ENCODE measurements around the gene OGDH. TPM values are rescaled to one million over a fixed set of nuclear protein-coding genes. Genes with fewer than 3 reads are reported as not detected.

OGDH gene
- total and polyA plus RNA-seq, 2 of the 4 experiments (the other 2 are of a cell fraction), result 47.4 to 56.5 TPM

GRCh38 chr7:44564606-44565005 lies 41.8 kb upstream of the OGDH start:
- no peak overlapping the region for H2AFZ ChIP-seq (replicated peaks; ENCODE audit: low read length, poor library complexity)
- H2BK120ac ChIP-seq (ENCODE audit: low read depth, low read length), result no peak overlapping the region
- DNase-seq (no peak), ATAC-seq (ENCODE audit: low read depth) (no peak)
- H3K79me1 ChIP-seq (ENCODE audit: low read depth in 1 of 2, low read length in 2 of 2), result peaks cover 8 to 28% of the 10 kb centered on the region in 2 experiments; a peak in 3 of 4 replicates
- in situ Hi-C loops (cut with MboI; ENCODE audit: low sequenced_read_pairs), result loop anchor here (10.0 kb wide), 1 partner anchor 320 kb away; no protein-coding TSS in a partner anchor
- no peak overlapping the region for H3K56ac ChIP-seq (ENCODE audit: extremely low read depth, insufficient read depth, low read length)
- H3K4me2 ChIP-seq (ENCODE audit: low read depth, low read length), result no peak overlapping the region
- no peak overlapping the region for H3K14ac ChIP-seq (replicated peaks; ENCODE audit: low read depth, low read length)
- dilution Hi-C loops (cut with HindIII; ENCODE audit: low sequenced_read_pairs, unreplicated experiment), result no loop called here
- H4K91ac ChIP-seq (ENCODE audit: insufficient read depth, low read depth, low read length), result no peak overlapping the region
- no peak overlapping the region for H4K5ac ChIP-seq (ENCODE audit: low read depth, low read length)
- H3K4ac ChIP-seq (ENCODE audit: low read depth, low read length), result no peak overlapping the region
- H3K36me3 ChIP-seq (ENCODE audit: control insufficient read depth, insufficient read depth, low read length), result peaks cover 52% of the 10 kb centered on the region
- H3K9me1 ChIP-seq (ENCODE audit: insufficient read depth, low read length), result peaks cover 6% of the 10 kb centered on the region; the same call in 1 of the 2 replicates
- no CpG with 5 or more reads among the region's 2 CpGs for whole genome bisulfite sequencing, 2 experiments (ENCODE audit: extremely low coverage in 2 of 2, insufficient read length in 1 of 2)
- intact Hi-C loops (cut with micrococcal nuclease), result loop anchor here (1.0 kb wide), 3 partner anchors 74 to 323 kb away; partner anchors contain the start of gene NUDCD3
- H2AK9ac ChIP-seq (replicated peaks; ENCODE audit: low read depth, low read length, poor library complexity), result peak overlapping the region; percentile 6
- no peaks in the 10 kb centered on the region for H3K9me3 ChIP-seq (ENCODE audit: control insufficient read depth, insufficient read depth, low read length)
- H3K23ac ChIP-seq (ENCODE audit: low read depth, low read length), result no peak overlapping the region
- ChIA-PET CTCF (interaction anchor here (0.5 to 2.3 kb wide), 6 partner anchors 8 to 181 kb away, joined by 3 to 14 read pairs (median 4); partner anchors contain the start of gene NUDCD3), POLR2A (ENCODE audit: unreplicated experiment) (no interaction called here)
- no peak overlapping the region for H2BK5ac ChIP-seq (ENCODE audit: low read depth, low read length, poor library complexity, severe bottlenecking)
- no peak overlapping the region for H3K18ac ChIP-seq (ENCODE audit: low read depth, low read length)
- H3K4me1 ChIP-seq (ENCODE audit: control insufficient read depth, insufficient read depth, low read length), result peaks cover 2% of the 10 kb centered on the region; the same call in 1 of the 2 replicates
- no peak overlapping the region for H4K8ac ChIP-seq (ENCODE audit: low read depth in 2 of 2, low read length in 2 of 2)
- H3K27me3 ChIP-seq (ENCODE audit: control insufficient read depth, insufficient read depth, low read length), result no peaks in the 10 kb centered on the region
- no peak overlapping the region for H3K4me3 ChIP-seq (ENCODE audit: insufficient read depth, low read depth, low read length)
- TF ChIP-seq ELK1 (IDR thresholded peaks at IDR 0.05; ENCODE audit: borderline replicate concordance, low read depth, low read length) (no peak), POLR2A (IDR thresholded peaks at IDR 0.05; ENCODE audit: low read depth, low read length) (no peak), BHLHE40 (IDR thresholded peaks at IDR 0.05; ENCODE audit: low read depth, low read length) (no peak), RCOR1 (IDR thresholded peaks at IDR 0.05; ENCODE audit: insufficient replicate concordance, low read length) (no peak), NFE2L2 (IDR thresholded peaks at IDR 0.05; ENCODE audit: low read depth, low read length) (no peak), CEBPB (IDR thresholded peaks at IDR 0.05; ENCODE audit: low read depth, low read length) (no peak), FOS (IDR thresholded peaks at IDR 0.05; ENCODE audit: low read depth, low read length) (no peak), RAD21 (IDR thresholded peaks at IDR 0.05; ENCODE audit: low read length) (no peak), CTCF (conservative IDR thresholded peaks at IDR 0.05; ENCODE audit: low read depth, low read length) (no peak), MAZ (IDR thresholded peaks at IDR 0.05; ENCODE audit: borderline replicate concordance, low read depth, low read length) (no peak), MXI1 (IDR thresholded peaks at IDR 0.05; ENCODE audit: borderline replicate concordance, low read depth, low read length) (no peak), USF2 (IDR thresholded peaks at IDR 0.05; ENCODE audit: low read depth, low read length) (no peak), RFX5 (IDR thresholded peaks at IDR 0.05; ENCODE audit: low read depth, low read length) (no peak), SMC3 (IDR thresholded peaks at IDR 0.05; ENCODE audit: low read depth, low read length) (no peak), CHD1 (IDR thresholded peaks at IDR 0.05; ENCODE audit: low read depth, low read length) (no peak), MAFK (IDR thresholded peaks at IDR 0.05; ENCODE audit: low read depth, low read length) (no peak)
- H3K9ac ChIP-seq (ENCODE audit: low read depth, low read length), result no peak overlapping the region
- no TSS peak for BruUV-seq (replicated peaks)
- no peak overlapping the region for H2BK15ac ChIP-seq (ENCODE audit: low read depth, low read length)
- no peak overlapping the region for H2BK20ac ChIP-seq (ENCODE audit: low read depth, low read length)
- H2AK5ac ChIP-seq (ENCODE audit: low read depth, low read length), result no peak overlapping the region
- no peak overlapping the region for H3K27ac ChIP-seq (ENCODE audit: insufficient read depth, low read length)
- H4K20me1 ChIP-seq (ENCODE audit: insufficient read depth, low read length), result peaks cover 23% of the 10 kb centered on the region

All from IMR-90 (cell line).